ENCODE data around the gene TGFBR3L. TPM values are rescaled to one million over a fixed set of nuclear protein-coding genes. Genes with fewer than 3 reads are reported as not detected.
"Not testable (repeated sequence)": the region's sequence is repeated elsewhere in the genome, so short reads cannot be mapped to it uniquely, and the experiment has no call there.

Gene TGFBR3L
- total and polyA plus RNA-seq, 12 donors: 0.23 to 7.0 (median 1.2) TPM; not detected in 3

GRCh38 chr19:7927605-7928333, 13.1 kb downstream of the TGFBR3L start:
- Histone ChIP-seq H3K4me1 (replicated peaks in 1 of 2) (peaks cover 47 to 54% of the 10 kb centered on the region in 2 donors), H3K27me3 (no peaks in the 10 kb centered on the region), H3K27ac (peak overlapping the region; percentile 75 to 94 (median 84)), H3K9me3 (replicated peaks in 1 of 3) (no peaks in the 10 kb centered on the region), H3K4me3 (no peak overlapping the region), H3K36me3 (replicated peaks in 1 of 2) (peaks cover 0 to 27% of the 10 kb centered on the region in 2 donors)
- TF ChIP-seq POLR2A (IDR thresholded peaks at IDR 0.05) (no peak), CTCF (IDR thresholded peaks at IDR 0.05) (no peak)
- DNase-seq: peak in 4 of 7 donors; percentile 47 to 61 (median 50)
- intact Hi-C loops (cut with DNase I): no loop called here
- WGBS, 4 donors: 86 to 100% (median 92%) methylated on average over 2 to 23 of the region's 23 CpGs

- WGBS, 4 donors: 43 to 62% (median 46%) methylated on average over 9 of the region's 9 CpGs
- Histone ChIP-seq H3K27me3 (no peaks in the 10 kb centered on the region), H3K4me3 (no peak overlapping the region), H3K27ac (peak overlapping the region; percentile 75 to 94 (median 84)), H3K4me1 (replicated peaks in 1 of 2) (peaks cover 47 to 54% of the 10 kb centered on the region in 2 donors), H3K36me3 (replicated peaks in 1 of 2) (peaks cover 0 to 30% of the 10 kb centered on the region in 2 donors), H3K9me3 (replicated peaks in 1 of 3) (no peaks in the 10 kb centered on the region)
- DNase-seq: peak in 5 of 7 donors; percentile 39 to 70 (median 68)
- no peak for TF ChIP-seq POLR2A (IDR thresholded peaks at IDR 0.05)
- TF ChIP-seq CTCF (IDR thresholded peaks at IDR 0.05): peak in 2 of 6 experiments; percentile 20 to 30
- intact Hi-C loops (cut with DNase I): no loop called here
Observed at GRCh38 chr19:7928334-7928706, 13.7 kb downstream of the TGFBR3L start.

GRCh38 chr19:7928741-7929701, 14.4 kb downstream of the TGFBR3L start:
- TF ChIP-seq POLR2A (IDR thresholded peaks at IDR 0.05) (peak in 1 of 2 donors; percentile 72), CTCF (IDR thresholded peaks at IDR 0.05) (peak in 4 of 6 experiments; percentile 16 to 34 (median 20))
- H3K27me3 ChIP-seq: no peaks in the 10 kb centered on the region
- peak overlapping the region; percentile 80 to 94 (median 87) for H3K27ac ChIP-seq
- peak; percentile 70 to 87 (median 82) for DNase-seq
- no peaks in the 10 kb centered on the region for H3K9me3 ChIP-seq (replicated peaks in 1 of 3)
- peaks cover 0 to 37% of the 10 kb centered on the region in 2 donors for H3K36me3 ChIP-seq (replicated peaks in 1 of 2)
- H3K4me3 ChIP-seq: peak overlapping the region in 1 of 4 donors; percentile 0
- intact Hi-C loops (cut with DNase I): no loop called here
- WGBS, 4 donors: 34 to 43% (median 40%) methylated on average over 13 to 24 of the region's 24 CpGs
- H3K4me1 ChIP-seq (replicated peaks in 1 of 2): peaks cover 47 to 54% of the 10 kb centered on the region in 2 donors

GRCh38 chr19:7930030-7930429, 15.4 kb downstream of the TGFBR3L start:
- intact Hi-C loops (cut with DNase I); H3K9me3 ChIP-seq (replicated peaks in 1 of 3); H3K27me3 ChIP-seq; H3K4me3 ChIP-seq: not testable (repeated sequence)
- DNase-seq: peak in 5 of 7 donors; percentile 49 to 83 (median 73)
- WGBS, 4 donors: 59 to 76% (median 70%) methylated on average over 7 to 11 of the region's 11 CpGs
- Histone ChIP-seq H3K36me3 (replicated peaks in 1 of 2) (peaks cover 0 to 48% of the 10 kb centered on the region in 2 donors), H3K4me1 (replicated peaks in 1 of 2) (peaks cover 41 to 47% of the 10 kb centered on the region in 2 donors), H3K27ac (peak overlapping the region; percentile 67 to 94 (median 87))
